ENCODE measurements around the gene LACRT.

DNA sequence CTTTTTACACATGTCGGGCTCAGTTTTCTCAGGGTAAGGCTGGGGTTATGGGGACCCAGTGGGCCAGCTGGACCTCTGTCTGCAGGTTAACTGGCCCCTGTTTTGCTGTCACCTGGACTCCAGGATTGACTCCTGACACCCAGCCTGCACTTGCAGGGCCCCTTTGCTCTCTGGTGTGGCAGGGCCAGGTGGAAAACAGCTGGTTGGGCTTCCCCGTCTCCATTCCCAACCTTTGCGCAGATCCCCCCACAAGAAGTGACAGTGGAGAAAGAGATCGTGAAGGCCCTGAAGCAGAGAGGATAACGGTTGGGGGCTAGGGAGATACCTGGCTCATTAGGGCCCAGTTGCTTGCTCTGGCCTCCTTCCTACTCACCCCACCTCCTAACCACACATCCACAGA lies 44.7 kb downstream of the LACRT start:
- TF ChIP-seq, protein P1, sequence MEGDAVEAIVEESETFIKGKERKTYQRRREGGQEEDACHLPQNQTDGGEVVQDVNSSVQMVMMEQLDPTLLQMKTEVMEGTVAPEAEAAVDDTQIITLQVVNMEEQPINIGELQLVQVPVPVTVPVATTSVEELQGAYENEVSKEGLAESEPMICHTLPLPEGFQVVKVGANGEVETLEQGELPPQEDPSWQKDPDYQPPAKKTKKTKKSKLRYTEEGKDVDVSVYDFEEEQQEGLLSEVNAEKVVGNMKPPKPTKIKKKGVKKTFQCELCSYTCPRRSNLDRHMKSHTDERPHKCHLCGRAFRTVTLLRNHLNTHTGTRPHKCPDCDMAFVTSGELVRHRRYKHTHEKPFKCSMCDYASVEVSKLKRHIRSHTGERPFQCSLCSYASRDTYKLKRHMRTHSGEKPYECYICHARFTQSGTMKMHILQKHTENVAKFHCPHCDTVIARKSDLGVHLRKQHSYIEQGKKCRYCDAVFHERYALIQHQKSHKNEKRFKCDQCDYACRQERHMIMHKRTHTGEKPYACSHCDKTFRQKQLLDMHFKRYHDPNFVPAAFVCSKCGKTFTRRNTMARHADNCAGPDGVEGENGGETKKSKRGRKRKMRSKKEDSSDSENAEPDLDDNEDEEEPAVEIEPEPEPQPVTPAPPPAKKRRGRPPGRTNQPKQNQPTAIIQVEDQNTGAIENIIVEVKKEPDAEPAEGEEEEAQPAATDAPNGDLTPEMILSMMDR (IDR thresholded peaks at IDR 0.05): no peak
- TF ChIP-seq ZFX (IDR thresholded peaks at IDR 0.05; ENCODE audit: borderline replicate concordance): no peak
